Colonic mucosa (tissue), 4 donors: ENCODE data around the gene SELENOF. TPM values are rescaled to one million over a fixed set of nuclear protein-coding genes. Genes with fewer than 3 reads are reported as not detected.

ENCODE experiments used
- DNase-seq: peaks from one replicate; pipeline ENCODE4 v3.0.0-alpha.2; 2020
- H3K27ac ChIP-seq: fragments of 200-600 bp; one replicate; pipeline ENCODE4 v1.8.0; 2021
- H3K27me3 ChIP-seq: fragments of 200-600 bp; one replicate; pipeline ENCODE4 v1.8.0; 2021
- H3K36me3 ChIP-seq: fragments of 200-600 bp; one replicate; pipeline ENCODE4 v1.8.0; 2021
- H3K4me1 ChIP-seq: fragments of 200-600 bp; one replicate; pipeline ENCODE4 v1.8.0; 2021; ENCODE audit warnings: mild to moderate bottlenecking
- H3K4me3 ChIP-seq: fragments of 200-600 bp; one replicate; pipeline ENCODE4 v1.8.0; 2021
- H3K9ac ChIP-seq, 2 donors: one replicate each; pipeline ENCODE4 v1.7.0; 2013; ENCODE audit warnings: control low read depth in 2 of 2, low read depth in 2 of 2, low read length in 2 of 2
- H3K9me3 ChIP-seq: fragments of 200-600 bp; one replicate; pipeline ENCODE4 v1.8.0; 2021
- CTCF ChIP-seq: fragments of 200-600 bp; IDR thresholded peaks from one replicate; pipeline ENCODE4 v1.8.0; 2022; ENCODE audit warnings: antibody characterized with exemption, mild to moderate bottlenecking
- intact Hi-C: fragments of 100-400 bp; cut with DNase I; formaldehyde crosslinking; loops from one replicate; pipeline ENCODE4 v1.14.1; 2022
- total RNA-seq, 2 donors: library from RNA; stranded (reverse); fragmentation: NEBNext Ultra II Directional in 1 of 2; extraction: Animal tissue kit (Norgen Biotek cat#: 25700) in 1 of 2; gene quantifications; one replicate each; pipeline ENCODE4 v1.2.1, GENCODE V29; 2021
- donor health status: healthy.
- donor health status: DM: no; HTN: no; CAD: no.
- donor health status: DM: no; HTN: no; CAD: no.

The SELENOF gene
- total RNA-seq, 2 donors from 2014 or later: 207 to 215 TPM

GRCh38 chr1:86953167-86953566 is 39.2 kb upstream of the SELENOF start:
- no peak overlapping the region for H3K9ac ChIP-seq
- no peaks in the 10 kb centered on the region for H3K4me1 ChIP-seq
- no peaks in the 10 kb centered on the region for H3K9me3 ChIP-seq
- H3K27me3 ChIP-seq: no peaks in the 10 kb centered on the region
- no peak overlapping the region for H3K4me3 ChIP-seq
- no peak for TF ChIP-seq CTCF
- H3K36me3 ChIP-seq: no peaks in the 10 kb centered on the region
- H3K27ac ChIP-seq: no peak overlapping the region
- DNase-seq: no peak
- intact Hi-C loops: no loop called here

GRCh38 chr1:86951430-86951829 is 37.5 kb upstream of the SELENOF start:
- intact Hi-C loops: no loop called here
- no peak overlapping the region for H3K27ac ChIP-seq
- no peaks in the 10 kb centered on the region for H3K4me1 ChIP-seq
- no peak for TF ChIP-seq CTCF
- H3K9ac ChIP-seq: no peak overlapping the region
- H3K36me3 ChIP-seq: no peaks in the 10 kb centered on the region
- no peaks in the 10 kb centered on the region for H3K9me3 ChIP-seq
- DNase-seq: no peak
- no peak overlapping the region for H3K4me3 ChIP-seq
- H3K27me3 ChIP-seq: no peaks in the 10 kb centered on the region

- H3K4me1 ChIP-seq: no peaks in the 10 kb centered on the region
- DNase-seq: no peak
- H3K9ac ChIP-seq: no peak overlapping the region
- H3K27me3 ChIP-seq: no peaks in the 10 kb centered on the region
- H3K36me3 ChIP-seq: no peaks in the 10 kb centered on the region
- no peak overlapping the region for H3K4me3 ChIP-seq
- H3K9me3 ChIP-seq: no peaks in the 10 kb centered on the region
- TF ChIP-seq CTCF: no peak
- intact Hi-C loops: no loop called here
- H3K27ac ChIP-seq: no peak overlapping the region
Measured at GRCh38 chr1:86950712-86951419, 36.9 kb upstream of the SELENOF start.

GRCh38 chr1:86948212-86948611 is 34.3 kb upstream of the SELENOF start:
- TF ChIP-seq CTCF: no peak
- no peaks in the 10 kb centered on the region for H3K36me3 ChIP-seq
- intact Hi-C loops: no loop called here
- H3K27me3 ChIP-seq: no peaks in the 10 kb centered on the region
- no peaks in the 10 kb centered on the region for H3K9me3 ChIP-seq
- H3K27ac ChIP-seq: no peak overlapping the region
- no peak overlapping the region for H3K9ac ChIP-seq
- no peaks in the 10 kb centered on the region for H3K4me1 ChIP-seq
- H3K4me3 ChIP-seq: no peak overlapping the region
- no peak for DNase-seq

- Histone ChIP-seq H3K4me3 (no peak overlapping the region), H3K36me3 (no peaks in the 10 kb centered on the region), H3K9ac (no peak overlapping the region), H3K9me3 (no peaks in the 10 kb centered on the region), H3K27ac (no peak overlapping the region), H3K27me3 (no peaks in the 10 kb centered on the region), H3K4me1 (no peaks in the 10 kb centered on the region)
- TF ChIP-seq CTCF: no peak
- intact Hi-C loops: no loop called here
- DNase-seq: no peak
Measured at GRCh38 chr1:86942743-86943142, 28.8 kb upstream of the SELENOF start.
